Suprapubic skin (tissue), 4 donors: Measurements from ENCODE around the gene CFAP46.

Experiments
- CTCF ChIP-seq, 2 donors: fragments of 200-600 bp in 1 of 2; fragments of 450-650 bp in 1 of 2; sonication (generic) in 1 of 2; IDR thresholded peaks; one replicate each; pipeline ENCODE4 v1.5.1; 2016 to 2019; ENCODE audit warnings: antibody characterized with exemption in 2 of 2, mild to moderate bottlenecking in 1 of 2, moderate library complexity in 1 of 2
- EP300 ChIP-seq: sonication (generic); formaldehyde crosslinking; IDR thresholded peaks from one replicate; pipeline ENCODE4 v1.6.1; 2017; ENCODE audit warnings: antibody characterized with exemption
- POLR2AphosphoS5 ChIP-seq, 3 donors: sonication (generic); formaldehyde crosslinking; IDR thresholded peaks; one replicate each; pipeline ENCODE4 v1.6.1; 2017; ENCODE audit warnings: antibody characterized with exemption in 3 of 3

GRCh38 chr10:132758865-132759264 lies 183.5 kb downstream of the CFAP46 start:
- no peak for TF ChIP-seq CTCF (IDR thresholded peaks at IDR 0.05)
- no peak for TF ChIP-seq POLR2AphosphoS5 (IDR thresholded peaks at IDR 0.05)
- no peak for TF ChIP-seq EP300
